Measurements from ENCODE around the gene NPTXR.

NPTXR gene

GRCh38 chr22:38843657-38844314 lies at the start of gene NPTXR:
Gene NPTXR (minus strand): TSS chr22:38844028.
- peak; percentile 10 for DNase-seq (ENCODE audit: low read depth)

GRCh38 chr22:38891256-38891655 lies 47.4 kb upstream of the NPTXR start:
- no peak for DNase-seq (ENCODE audit: low read depth)

- DNase-seq (ENCODE audit: low read depth): no peak
Measured at GRCh38 chr22:38890377-38890776, 46.5 kb upstream of the NPTXR start.

- DNase-seq (ENCODE audit: low read depth): no peak
Measured at GRCh38 chr22:38886333-38886732, 42.5 kb upstream of the NPTXR start.

DNA sequence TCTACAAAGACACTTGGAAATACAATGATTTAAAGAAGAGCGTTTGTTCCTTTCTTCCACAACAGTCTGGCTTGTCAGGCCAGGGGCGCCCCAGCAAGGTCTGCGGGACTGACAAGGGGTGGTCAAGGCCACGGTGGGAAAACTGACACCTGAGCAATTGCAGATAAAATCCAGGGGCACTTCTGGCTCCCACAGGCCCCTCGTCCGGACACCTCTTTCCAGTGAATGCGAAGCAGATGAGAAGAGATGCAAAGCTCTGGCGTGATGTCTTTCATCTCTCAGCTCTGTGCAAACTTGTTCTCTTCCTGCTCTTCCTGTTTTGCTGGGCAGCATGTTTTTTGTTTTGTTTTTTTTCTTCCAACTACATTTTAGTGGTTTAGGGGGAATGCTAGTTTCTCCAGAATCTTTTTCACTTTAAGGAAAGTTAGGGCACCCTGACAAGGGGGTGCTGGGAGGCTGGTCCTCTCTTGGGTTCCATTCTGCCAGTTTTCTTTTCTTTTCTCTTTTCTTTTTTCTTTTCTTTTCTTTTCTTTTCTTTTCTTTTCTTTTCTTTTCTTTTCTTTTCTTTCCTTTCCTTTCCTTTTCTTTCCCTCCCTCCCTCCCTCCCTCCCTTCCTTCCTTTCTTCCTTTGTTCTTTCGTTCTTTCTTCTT lies 39.3 kb upstream of the NPTXR start:
- DNase-seq (ENCODE audit: low read depth): no peak

DNA sequence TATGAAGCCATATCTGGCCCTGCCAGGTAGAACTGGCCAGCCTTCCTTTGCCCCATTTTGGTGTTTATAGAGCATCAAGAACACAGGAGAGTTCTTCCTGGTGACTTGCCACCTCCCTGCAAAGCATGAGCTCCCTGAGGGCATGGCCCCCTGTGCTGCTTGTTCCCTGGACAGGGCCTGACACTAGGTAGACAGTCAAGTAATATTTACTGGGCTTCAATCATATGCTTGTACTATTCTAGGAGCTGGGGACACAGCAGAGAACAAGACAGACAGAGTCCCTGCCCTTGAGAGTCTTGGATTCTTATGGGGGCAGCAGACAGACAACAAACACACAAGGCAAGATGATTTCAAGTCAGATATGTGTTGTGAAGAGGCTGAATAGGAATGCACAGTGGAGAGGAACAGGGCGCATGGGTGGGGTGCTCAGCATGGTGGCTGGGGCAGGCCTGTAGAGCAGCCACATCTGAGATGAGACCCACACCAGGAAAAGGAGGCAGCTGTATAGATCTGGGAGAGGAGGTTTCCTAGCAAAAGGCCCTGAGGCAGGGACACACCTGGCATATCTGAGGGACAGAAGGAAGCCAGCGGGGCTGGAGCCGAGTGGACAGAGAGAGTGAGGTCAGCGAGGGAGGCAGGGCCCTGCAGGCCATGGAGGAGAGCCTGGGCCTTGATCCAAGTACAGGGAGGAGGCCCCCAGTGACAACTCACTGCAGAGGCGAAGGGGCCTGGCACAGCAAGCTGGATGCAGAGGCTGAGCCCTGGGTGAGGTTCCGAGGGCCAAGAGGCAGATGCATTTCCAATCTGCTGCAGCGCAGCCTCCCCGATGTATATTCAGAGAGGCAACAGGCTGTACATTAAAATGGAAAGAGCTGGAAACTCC lies 38.4 kb upstream of the NPTXR start:
- DNase-seq (ENCODE audit: low read depth): no peak

DNA sequence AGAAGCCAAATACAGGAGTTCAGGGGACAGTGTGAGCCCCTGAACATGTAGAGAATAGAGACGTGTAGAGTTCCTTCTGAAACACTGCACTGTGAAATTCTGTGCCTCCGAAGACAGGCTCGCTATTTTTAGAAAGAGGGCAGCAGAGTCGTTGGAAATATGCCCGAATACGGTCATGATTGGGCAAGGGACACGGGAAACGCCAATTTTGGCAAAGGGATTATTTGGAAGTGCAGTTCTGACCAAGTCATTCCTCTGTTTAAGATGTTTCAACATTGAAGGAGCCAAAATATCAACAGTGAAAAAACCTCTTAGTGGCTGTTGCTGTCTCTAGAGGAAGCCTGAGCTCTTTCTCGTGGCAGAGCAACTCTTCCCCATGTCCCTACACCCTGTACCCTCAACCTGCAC lies 37.6 kb upstream of the NPTXR start:
- DNase-seq (ENCODE audit: low read depth): peak; percentile 20

GRCh38 chr22:38879961-38880360 lies 36.1 kb upstream of the NPTXR start:
- no peak for DNase-seq (ENCODE audit: low read depth)

GRCh38 chr22:38879108-38879729 lies 35.4 kb upstream of the NPTXR start:
- no peak for DNase-seq (ENCODE audit: low read depth)

DNA sequence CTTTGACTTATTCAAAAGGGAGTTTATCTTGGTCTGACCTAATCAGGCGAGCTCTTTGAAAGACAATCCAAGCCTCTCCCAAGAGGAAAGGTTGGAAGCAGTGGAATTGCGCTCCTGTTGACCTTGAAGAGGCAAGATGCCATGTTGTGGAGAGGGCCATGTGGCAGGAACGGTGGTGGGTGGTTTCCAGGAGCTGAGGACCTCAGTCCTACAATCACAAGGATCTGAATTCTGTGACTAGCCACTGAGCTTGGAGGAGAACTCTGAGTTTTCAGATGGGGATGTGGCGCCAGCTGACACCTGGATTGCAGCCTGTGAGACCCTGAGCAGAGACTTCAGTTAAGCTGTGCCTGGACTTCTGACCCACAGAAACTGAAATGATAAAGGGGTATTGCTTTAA lies 34.2 kb upstream of the NPTXR start:
- no peak for DNase-seq (ENCODE audit: low read depth)

GRCh38 chr22:38874529-38875222 lies 30.8 kb upstream of the NPTXR start:
- no peak for DNase-seq (ENCODE audit: low read depth)

GRCh38 chr22:38873469-38874411 lies 29.9 kb upstream of the NPTXR start:
- DNase-seq (ENCODE audit: low read depth): no peak

GRCh38 chr22:38872831-38873248 lies 29.0 kb upstream of the NPTXR start:
- peak; percentile 29 for DNase-seq (ENCODE audit: low read depth)

DNA sequence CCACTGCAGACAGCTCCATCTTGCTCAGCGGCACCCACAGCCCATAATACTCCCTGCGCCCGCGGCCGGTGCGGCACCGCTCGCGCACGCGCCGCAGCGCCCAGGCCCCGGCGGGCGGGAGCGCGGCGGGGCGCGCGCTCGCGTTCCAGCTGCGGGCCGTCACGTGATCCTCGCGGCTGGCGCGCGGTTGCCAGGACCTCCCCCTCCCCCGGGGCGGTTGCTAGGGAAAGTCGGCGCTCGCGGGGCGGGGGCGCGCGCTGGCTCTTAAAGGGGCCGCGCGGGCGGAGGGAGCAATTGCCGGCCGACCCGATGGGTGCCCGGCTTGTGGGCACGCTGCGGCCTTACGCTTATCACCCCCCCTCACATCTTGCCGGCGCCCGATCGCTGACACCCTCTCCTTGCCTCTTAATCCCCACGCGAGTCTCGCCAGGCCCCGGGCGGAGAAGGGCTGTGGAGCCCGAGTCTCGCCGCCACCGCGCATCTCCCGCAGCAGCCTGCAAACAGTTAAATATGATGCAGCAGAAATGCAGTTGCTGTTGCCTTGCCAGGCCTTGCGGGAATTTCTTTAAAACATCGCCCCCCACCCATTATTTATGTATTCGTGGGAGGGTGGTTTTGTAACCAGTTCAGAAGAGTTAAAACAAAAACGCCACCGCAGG lies 28.5 kb upstream of the NPTXR start, which contains the start of gene CBX6:
Gene CBX6, minus strand, starts transcription at position 45 of the 659 bp plus-strand sequence. Its CDS starts 26 bp downstream, at position 19.
- DNase-seq (ENCODE audit: low read depth): peak; percentile 94

DNA sequence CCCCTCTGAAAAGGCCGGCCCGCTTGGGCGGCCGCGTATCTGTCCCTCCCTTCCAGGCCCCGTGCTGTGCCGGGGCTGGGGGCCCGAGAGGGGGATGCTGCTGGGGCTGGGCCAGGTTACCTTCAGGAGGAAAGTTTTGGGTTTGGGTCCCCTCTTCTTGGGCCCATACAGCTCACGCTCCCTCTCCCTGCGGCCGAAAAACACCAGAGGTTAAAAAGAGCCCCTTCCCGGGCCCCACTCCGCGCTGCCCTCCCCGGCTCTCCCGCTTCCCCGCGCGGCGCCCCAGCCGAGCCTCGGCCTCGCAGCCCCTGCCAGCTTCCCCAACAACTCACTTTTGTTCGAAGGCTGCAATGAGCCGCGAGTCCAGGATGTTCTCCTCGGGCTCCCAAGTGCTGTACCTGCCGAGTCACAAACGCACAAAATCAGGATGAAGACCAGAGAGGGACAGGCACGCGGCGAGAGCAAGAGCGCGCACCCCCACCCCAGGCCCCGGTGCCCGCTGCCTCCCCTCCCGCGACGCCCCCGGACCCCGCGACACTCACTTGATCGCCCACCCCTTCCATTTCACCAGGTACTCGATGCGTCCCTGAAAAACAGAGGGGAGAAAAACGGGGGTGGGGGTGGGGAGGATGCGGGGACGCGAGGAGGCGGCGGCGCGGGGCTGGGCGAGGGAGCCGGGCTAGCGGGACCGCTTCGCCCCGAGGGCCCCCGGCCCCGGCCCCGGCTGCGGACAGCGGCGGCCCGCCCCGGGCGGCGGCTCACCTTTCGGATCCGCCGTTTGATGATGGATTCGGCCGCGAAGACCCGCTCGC lies 27.7 kb upstream of the NPTXR start:
- DNase-seq (ENCODE audit: low read depth): peak; percentile 18

DNA sequence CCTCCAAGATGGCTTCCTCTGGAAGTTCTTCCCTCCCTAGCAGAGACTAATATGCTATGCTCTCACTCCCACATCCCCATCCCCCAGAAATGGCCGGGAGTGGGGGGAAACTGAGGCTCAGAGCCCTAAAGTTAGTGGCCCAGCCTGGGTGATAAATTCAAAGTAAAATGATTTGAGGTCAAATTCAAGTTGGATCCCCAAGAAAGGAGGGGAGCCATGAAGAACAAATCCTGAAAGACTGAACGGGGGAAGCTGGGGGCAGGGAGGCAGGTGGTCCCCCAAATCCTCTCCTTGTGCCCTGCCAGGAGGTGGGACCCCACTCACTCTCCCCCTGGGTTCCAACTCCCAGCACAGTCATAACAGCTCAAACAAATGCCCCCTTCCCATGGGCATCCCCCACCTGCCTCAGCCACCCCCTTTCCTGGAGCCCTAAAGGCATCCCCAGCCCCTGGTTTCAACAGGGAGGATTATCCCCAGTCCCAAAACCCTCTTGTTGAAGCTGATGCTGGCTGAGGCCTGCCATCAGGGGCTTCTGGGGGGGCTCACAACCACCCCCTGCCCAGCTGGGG lies 27.0 kb upstream of the NPTXR start:
- DNase-seq (ENCODE audit: low read depth): no peak

DNA sequence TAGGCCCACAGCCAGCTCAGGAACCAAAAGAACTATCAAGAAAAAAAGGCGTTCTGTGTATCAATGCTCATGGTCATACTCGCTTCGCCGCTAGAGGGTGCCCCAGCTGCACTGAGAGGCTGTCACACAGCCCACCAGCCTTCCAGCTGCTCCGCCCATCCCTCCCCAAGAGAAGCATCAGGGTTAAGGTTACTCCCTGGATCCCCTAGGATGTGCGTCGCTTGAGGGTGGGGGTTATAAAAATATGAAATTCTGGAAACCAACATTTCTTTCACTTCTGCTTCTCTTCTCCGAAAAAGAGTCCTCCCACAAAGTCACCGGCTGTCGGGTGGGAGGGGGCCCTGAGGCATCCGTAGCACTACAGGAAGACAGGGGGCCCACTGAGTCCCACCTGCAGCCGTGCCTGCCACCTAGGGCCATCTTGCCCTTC lies 26.5 kb upstream of the NPTXR start:
- DNase-seq (ENCODE audit: low read depth): peak; percentile 80

DNA sequence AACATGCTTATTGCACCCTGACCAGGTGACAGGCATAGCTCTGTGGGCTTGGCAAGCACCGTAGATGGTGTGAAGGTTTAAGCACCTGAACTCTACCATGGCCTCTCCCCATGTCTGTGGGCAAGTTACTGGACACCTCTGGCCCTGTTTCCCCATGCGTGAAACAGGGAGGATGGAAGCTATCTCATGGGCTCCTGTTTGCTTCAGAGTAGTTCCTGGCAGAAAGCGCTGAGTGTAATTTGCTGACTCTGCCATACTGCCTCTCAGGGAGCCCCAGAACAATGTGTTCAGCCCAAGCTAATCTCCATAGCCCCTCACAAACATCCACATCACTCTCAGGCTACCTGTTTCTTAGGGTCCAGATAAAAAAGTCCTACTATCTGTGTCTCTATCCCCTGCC lies 25.8 kb upstream of the NPTXR start:
- no peak for DNase-seq (ENCODE audit: low read depth)
